Erythroblast (primary cell): ENCODE measurements around the gene FN3KRP.

ENCODE experiments used
- GATA1 ChIP-seq: IDR thresholded peaks from 2 replicates; pipeline ENCODE4 v1.6.1; 2011; ENCODE audit warnings: low read depth, mild to moderate bottlenecking, control low read depth, low read length, moderate library complexity
- POLR2A ChIP-seq: IDR thresholded peaks from 2 replicates; pipeline ENCODE4 v1.6.1; 2011; ENCODE audit warnings: mild to moderate bottlenecking, low read length

DNA sequence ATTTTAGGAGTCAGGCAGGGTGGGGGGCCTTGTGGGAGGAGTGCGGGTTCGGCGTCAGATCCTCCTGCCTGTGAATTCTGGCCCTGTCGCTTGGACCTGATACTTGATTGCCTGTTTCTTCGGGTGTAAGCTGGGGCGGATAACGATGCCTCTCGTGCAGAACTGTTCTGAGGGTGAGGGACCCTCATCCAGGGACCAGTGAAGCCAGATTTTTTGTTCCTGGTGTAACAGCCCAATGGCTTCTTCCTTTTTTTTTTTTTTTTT, 36.6 kb downstream of the FN3KRP start:
- TF ChIP-seq POLR2A (no peak), GATA1 (no peak)
